Adrenal gland (tissue), 12 donors: ENCODE data around the gene PPM1L. TPM values are rescaled to one million over a fixed set of nuclear protein-coding genes. Genes with fewer than 3 reads are reported as not detected.

Experiments used
- DNase-seq, 7 donors: peaks; one replicate each; pipeline ENCODE4 v3.0.0-alpha.2; 2019 to 2020
- H3K27ac ChIP-seq, 5 donors: fragments of 200-600 bp; sonication (generic) in 4 of 5; 1 replicate in 3 of 5; 2 replicates in 2 of 5; pipeline versions ENCODE4 v1.5.1 to v1.8.0; 2016 to 2020; ENCODE audit warnings: mild to moderate bottlenecking in 1 of 5
- H3K27me3 ChIP-seq: fragments of 200-600 bp; 2 replicates; pipeline ENCODE4 v1.8.0; 2021
- H3K36me3 ChIP-seq, 2 donors: fragments of 200-600 bp; replicated peaks in 1 of 2; 1 replicate in 1 of 2; 2 replicates in 1 of 2; pipeline versions ENCODE4 v1.5.1 to v1.8.0; 2018 to 2022
- H3K4me1 ChIP-seq, 2 donors: fragments of 200-600 bp; replicated peaks in 1 of 2; 1 replicate in 1 of 2; 2 replicates in 1 of 2; pipeline versions ENCODE4 v1.5.1 to v1.8.0; 2018 to 2021
- H3K4me3 ChIP-seq, 4 donors: fragments of 200-600 bp; sonication (generic) in 3 of 4; one replicate each; pipeline ENCODE4 v1.5.1; 2016 to 2018
- H3K9me3 ChIP-seq, 3 donors: fragments of 200-600 bp; sonication (generic) in 1 of 3; replicated peaks in 1 of 3; 1 replicate in 2 of 3; 2 replicates in 1 of 3; pipeline versions ENCODE4 v1.5.1 to v1.8.0; 2016 to 2021
- CTCF ChIP-seq, 6 experiments: fragments of 450-650 bp in 4 of 6; fragments of 200-600 bp in 2 of 6; sonication (generic) in 1 of 6; IDR thresholded peaks; 1 replicate in 5 of 6; 2 replicates in 1 of 6; pipeline versions ENCODE4 v1.5.1 to v1.8.0; 2016 to 2021; ENCODE audit warnings: antibody characterized with exemption in 6 of 6, mild to moderate bottlenecking in 2 of 6, moderate library complexity in 1 of 6
- POLR2A ChIP-seq, 2 donors: fragments of 450-650 bp; IDR thresholded peaks; one replicate each; pipeline ENCODE4 v1.6.1; 2017; ENCODE audit warnings: antibody characterized with exemption in 2 of 2, mild to moderate bottlenecking in 2 of 2, moderate library complexity in 1 of 2
- WGBS, 4 donors: extraction: QIAGEN DNeasy Blood & Tissue Kit in 2 of 4; methylation state at CpG; one replicate each; pipeline versions ENCODE4 v1.1.5 to v1.1.7; 2013 to 2017; 5-methylcytosine and 5-hydroxymethylcytosine counted together
- intact Hi-C, 2 donors: fragments of 100-400 bp; cut with DNase I; formaldehyde crosslinking; loops; one replicate each; pipeline versions ENCODE4 v1.14.1 to v1.15.0; 2022 to 2023
- polyA plus RNA-seq, 3 donors: library from polyadenylated mRNA; stranded (reverse); fragments of 200-250 nt in 2 of 3; fragments of 350-450 nt in 1 of 3; fragmentation: Illumina TruSeq in 1 of 3; extraction: RNeasy Lipid Tissue Mini Kit (QIAGEN cat#74804) in 1 of 3; gene quantifications; one replicate each; pipeline ENCODE4 v1.2.3, GENCODE V29; 2013 to 2014
- total RNA-seq, 9 donors: library from RNA; depleted of rRNA in 4 of 9; stranded (reverse); fragments of >200 nt in 4 of 9; fragments of 120-200 nt in 1 of 9; fragmentation: NEBNext Ultra II Directional in 1 of 9; extraction: Animal tissue kit (Norgen Biotek cat#: 25700) in 1 of 9; gene quantifications; one replicate each; pipeline versions ENCODE4 v1.1.0 to v1.2.4, GENCODE V29; 2013 to 2023
- donor health status: healthy with polysubstance abuse.
- donor health status: Bipolar disorder and iron deficiency.
- donor health status: DM: yes; HTN: yes; CAD: no.
- donor health status: DM: no; HTN: no; CAD: no.
- donor health status: DM: no; HTN: no; CAD: no.
- donor health status: DM: yes; HTN: yes; CAD: no.

The PPM1L gene
- total and polyA plus RNA-seq, 12 donors: 2.4 to 53.6 (median 35.0) TPM

- Histone ChIP-seq H3K27ac (no peak overlapping the region), H3K9me3 (no peaks in the 10 kb centered on the region), H3K36me3 (no peaks in the 10 kb centered on the region), H3K4me1 (no peaks in the 10 kb centered on the region), H3K27me3 (no peaks in the 10 kb centered on the region), H3K4me3 (no peak overlapping the region)
- 62 to 77% (median 77%) methylated on average over 1 of the region's 1 CpG for WGBS, 4 donors
- DNase-seq: no peak
- intact Hi-C loops: no loop called here
- no peak for TF ChIP-seq POLR2A (IDR thresholded peaks at IDR 0.05)
- no peak for TF ChIP-seq CTCF (IDR thresholded peaks at IDR 0.05)
These were observed 71.5 kb downstream of the PPM1L start for GRCh38 chr3:160827516-160827915.

- intact Hi-C loops: no loop called here
- no peaks in the 10 kb centered on the region for H3K27me3 ChIP-seq
- TF ChIP-seq POLR2A (IDR thresholded peaks at IDR 0.05) (no peak), CTCF (IDR thresholded peaks at IDR 0.05) (no peak)
- WGBS, 4 donors: 91 to 96% (median 91%) methylated on average over 3 of the region's 3 CpGs
- no peaks in the 10 kb centered on the region for H3K4me1 ChIP-seq
- H3K4me3 ChIP-seq: no peak overlapping the region
- DNase-seq: no peak
- H3K36me3 ChIP-seq: no peaks in the 10 kb centered on the region
- H3K27ac ChIP-seq: no peak overlapping the region
- no peaks in the 10 kb centered on the region for H3K9me3 ChIP-seq
These were observed 72.8 kb downstream of the PPM1L start for GRCh38 chr3:160828880-160829279.

GRCh38 chr3:160829486-160830009 is 73.5 kb downstream of the PPM1L start:
- DNase-seq: no peak
- H3K27me3 ChIP-seq: no peaks in the 10 kb centered on the region
- H3K4me3 ChIP-seq: no peak overlapping the region
- 58 to 69% (median 64%) methylated on average over 3 of the region's 3 CpGs for WGBS, 4 donors
- H3K9me3 ChIP-seq: no peaks in the 10 kb centered on the region
- H3K36me3 ChIP-seq: no peaks in the 10 kb centered on the region
- no peak overlapping the region for H3K27ac ChIP-seq
- intact Hi-C loops: no loop called here
- no peak for TF ChIP-seq POLR2A (IDR thresholded peaks at IDR 0.05)
- TF ChIP-seq CTCF (IDR thresholded peaks at IDR 0.05): no peak
- no peaks in the 10 kb centered on the region for H3K4me1 ChIP-seq

GRCh38 chr3:160830796-160831195 is 74.8 kb downstream of the PPM1L start:
- no peak overlapping the region for H3K27ac ChIP-seq
- H3K4me3 ChIP-seq: no peak overlapping the region
- TF ChIP-seq POLR2A (IDR thresholded peaks at IDR 0.05) (no peak), CTCF (IDR thresholded peaks at IDR 0.05) (no peak)
- WGBS, 4 donors: 87 to 89% (median 89%) methylated on average over 1 of the region's 1 CpG
- no peaks in the 10 kb centered on the region for H3K4me1 ChIP-seq
- H3K9me3 ChIP-seq: no peaks in the 10 kb centered on the region
- H3K27me3 ChIP-seq: no peaks in the 10 kb centered on the region
- intact Hi-C loops: no loop called here
- no peaks in the 10 kb centered on the region for H3K36me3 ChIP-seq
- no peak for DNase-seq
